Measurements from ENCODE around the gene ALS2. TPM values are rescaled to one million over a fixed set of nuclear protein-coding genes. Genes with fewer than 3 reads are reported as not detected.

ALS2 gene
- total RNA-seq, 1 experiment from 2014 or later: 47.5 TPM

DNA sequence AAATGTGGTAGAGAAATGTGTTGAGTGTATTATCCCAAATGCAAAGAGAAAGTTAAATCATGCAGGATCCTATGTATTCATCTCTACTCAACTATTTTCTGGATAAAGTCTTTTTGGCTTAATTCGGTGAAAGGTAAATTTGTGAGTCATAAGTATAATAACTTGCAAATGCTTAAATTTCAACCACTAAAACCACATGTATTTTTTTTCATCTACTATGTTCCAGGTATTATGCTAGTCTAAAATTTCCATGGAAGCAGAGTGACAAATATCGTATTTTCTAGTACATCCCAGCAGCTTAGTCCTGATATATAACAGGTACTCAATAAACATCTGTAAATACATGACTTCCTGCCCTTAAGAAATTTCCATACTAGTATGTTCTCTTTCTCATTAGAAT is 6.2 kb downstream of the ALS2 start:
- in situ Hi-C loops (cut with HindIII; ENCODE audit: low pct_unique_long_range_greater_than_20kb, low sequenced_read_pairs) (no loop called here), intact Hi-C loops (cut with micrococcal nuclease; ENCODE audit: unreplicated experiment) (no loop called here)
- H3K4me3 ChIP-seq (ENCODE audit: low read depth in 2 of 2, low read length in 2 of 2): no peak overlapping the region
- CTCF ChIA-PET: no interaction called here
- no TSS peak for BruUV-seq (replicated peaks)
- H3K27ac ChIP-seq (ENCODE audit: low read length): no peak overlapping the region
- TF ChIP-seq POLR2AphosphoS5 (IDR thresholded peaks at IDR 0.05; ENCODE audit: low read depth, low read length): no peak
- TF ChIP-seq, protein P1, sequence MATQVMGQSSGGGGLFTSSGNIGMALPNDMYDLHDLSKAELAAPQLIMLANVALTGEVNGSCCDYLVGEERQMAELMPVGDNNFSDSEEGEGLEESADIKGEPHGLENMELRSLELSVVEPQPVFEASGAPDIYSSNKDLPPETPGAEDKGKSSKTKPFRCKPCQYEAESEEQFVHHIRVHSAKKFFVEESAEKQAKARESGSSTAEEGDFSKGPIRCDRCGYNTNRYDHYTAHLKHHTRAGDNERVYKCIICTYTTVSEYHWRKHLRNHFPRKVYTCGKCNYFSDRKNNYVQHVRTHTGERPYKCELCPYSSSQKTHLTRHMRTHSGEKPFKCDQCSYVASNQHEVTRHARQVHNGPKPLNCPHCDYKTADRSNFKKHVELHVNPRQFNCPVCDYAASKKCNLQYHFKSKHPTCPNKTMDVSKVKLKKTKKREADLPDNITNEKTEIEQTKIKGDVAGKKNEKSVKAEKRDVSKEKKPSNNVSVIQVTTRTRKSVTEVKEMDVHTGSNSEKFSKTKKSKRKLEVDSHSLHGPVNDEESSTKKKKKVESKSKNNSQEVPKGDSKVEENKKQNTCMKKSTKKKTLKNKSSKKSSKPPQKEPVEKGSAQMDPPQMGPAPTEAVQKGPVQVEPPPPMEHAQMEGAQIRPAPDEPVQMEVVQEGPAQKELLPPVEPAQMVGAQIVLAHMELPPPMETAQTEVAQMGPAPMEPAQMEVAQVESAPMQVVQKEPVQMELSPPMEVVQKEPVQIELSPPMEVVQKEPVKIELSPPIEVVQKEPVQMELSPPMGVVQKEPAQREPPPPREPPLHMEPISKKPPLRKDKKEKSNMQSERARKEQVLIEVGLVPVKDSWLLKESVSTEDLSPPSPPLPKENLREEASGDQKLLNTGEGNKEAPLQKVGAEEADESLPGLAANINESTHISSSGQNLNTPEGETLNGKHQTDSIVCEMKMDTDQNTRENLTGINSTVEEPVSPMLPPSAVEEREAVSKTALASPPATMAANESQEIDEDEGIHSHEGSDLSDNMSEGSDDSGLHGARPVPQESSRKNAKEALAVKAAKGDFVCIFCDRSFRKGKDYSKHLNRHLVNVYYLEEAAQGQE (IDR thresholded peaks at IDR 0.05; ENCODE audit: insufficient read depth in 1 of 2, low read depth in 2 of 2, low read length in 1 of 2): no peak
- no peak for TF ChIP-seq SIN3A (IDR thresholded peaks at IDR 0.05; ENCODE audit: borderline replicate concordance, insufficient read depth, low read depth, low read length)
- TF ChIP-seq TCF7L2 (IDR thresholded peaks at IDR 0.05; ENCODE audit: low read depth, low read length): no peak
- TF ChIP-seq, protein P2, sequence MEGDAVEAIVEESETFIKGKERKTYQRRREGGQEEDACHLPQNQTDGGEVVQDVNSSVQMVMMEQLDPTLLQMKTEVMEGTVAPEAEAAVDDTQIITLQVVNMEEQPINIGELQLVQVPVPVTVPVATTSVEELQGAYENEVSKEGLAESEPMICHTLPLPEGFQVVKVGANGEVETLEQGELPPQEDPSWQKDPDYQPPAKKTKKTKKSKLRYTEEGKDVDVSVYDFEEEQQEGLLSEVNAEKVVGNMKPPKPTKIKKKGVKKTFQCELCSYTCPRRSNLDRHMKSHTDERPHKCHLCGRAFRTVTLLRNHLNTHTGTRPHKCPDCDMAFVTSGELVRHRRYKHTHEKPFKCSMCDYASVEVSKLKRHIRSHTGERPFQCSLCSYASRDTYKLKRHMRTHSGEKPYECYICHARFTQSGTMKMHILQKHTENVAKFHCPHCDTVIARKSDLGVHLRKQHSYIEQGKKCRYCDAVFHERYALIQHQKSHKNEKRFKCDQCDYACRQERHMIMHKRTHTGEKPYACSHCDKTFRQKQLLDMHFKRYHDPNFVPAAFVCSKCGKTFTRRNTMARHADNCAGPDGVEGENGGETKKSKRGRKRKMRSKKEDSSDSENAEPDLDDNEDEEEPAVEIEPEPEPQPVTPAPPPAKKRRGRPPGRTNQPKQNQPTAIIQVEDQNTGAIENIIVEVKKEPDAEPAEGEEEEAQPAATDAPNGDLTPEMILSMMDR (IDR thresholded peaks at IDR 0.05): no peak
- peaks cover 44% of the 10 kb centered on the region for H3K4me1 ChIP-seq (ENCODE audit: control insufficient read depth, insufficient read depth, low read length)
- no peaks in the 10 kb centered on the region for H3K27me3 ChIP-seq (ENCODE audit: control insufficient read depth, insufficient read depth, low read length)
- POLR2A ChIA-PET: no interaction called here
- H3K36me3 ChIP-seq (ENCODE audit: control insufficient read depth, insufficient read depth, low read length): no peaks in the 10 kb centered on the region; the same call in 1 of the 2 replicates
- DNase-seq (ENCODE audit: low read depth, low spot score): no peak
- H3K9me3 ChIP-seq (ENCODE audit: control insufficient read depth, insufficient read depth, low read depth, low read length): no peaks in the 10 kb centered on the region
- ATAC-seq: no peak

DNA sequence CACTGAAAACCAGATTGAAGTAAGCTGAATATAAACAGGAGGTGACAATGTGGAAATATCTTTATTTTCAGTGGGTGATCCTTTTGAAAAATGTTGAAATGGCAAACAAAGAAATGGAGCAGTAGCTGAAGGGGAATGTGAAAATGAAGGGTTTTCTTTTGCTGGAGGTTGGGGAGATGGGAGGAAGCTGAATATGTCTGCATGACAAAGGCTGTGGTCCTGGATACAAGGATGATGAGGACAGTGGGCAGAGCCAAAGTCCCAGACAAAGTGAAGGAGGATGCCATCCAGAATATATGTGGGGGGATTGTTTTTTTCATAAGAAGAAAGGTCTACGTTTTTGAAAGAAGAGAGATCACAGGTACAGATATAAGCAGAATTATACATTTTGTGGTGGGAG is 6.7 kb downstream of the ALS2 start:
- Histone ChIP-seq H3K27ac (ENCODE audit: low read length) (no peak overlapping the region), H3K4me3 (ENCODE audit: low read depth in 2 of 2, low read length in 2 of 2) (no peak overlapping the region), H3K27me3 (ENCODE audit: control insufficient read depth, insufficient read depth, low read length) (no peaks in the 10 kb centered on the region), H3K4me1 (ENCODE audit: control insufficient read depth, insufficient read depth, low read length) (peaks cover 47% of the 10 kb centered on the region), H3K36me3 (ENCODE audit: control insufficient read depth, insufficient read depth, low read length) (no peaks in the 10 kb centered on the region; the same call in 1 of the 2 replicates), H3K9me3 (ENCODE audit: control insufficient read depth, insufficient read depth, low read depth, low read length) (no peaks in the 10 kb centered on the region)
- intact Hi-C loops (cut with micrococcal nuclease; ENCODE audit: unreplicated experiment): no loop called here
- BruUV-seq (replicated peaks): no TSS peak
- no peak for ATAC-seq
- TF ChIP-seq SIN3A (IDR thresholded peaks at IDR 0.05; ENCODE audit: borderline replicate concordance, insufficient read depth, low read depth, low read length) (no peak), TCF7L2 (IDR thresholded peaks at IDR 0.05; ENCODE audit: low read depth, low read length) (no peak), POLR2AphosphoS5 (IDR thresholded peaks at IDR 0.05; ENCODE audit: low read depth, low read length) (no peak)
- TF ChIP-seq, protein P2 (IDR thresholded peaks at IDR 0.05): no peak
- TF ChIP-seq, protein P1 (IDR thresholded peaks at IDR 0.05; ENCODE audit: insufficient read depth in 1 of 2, low read depth in 2 of 2, low read length in 1 of 2): no peak
- no peak for DNase-seq (ENCODE audit: low read depth, low spot score)
- ChIA-PET POLR2A (no interaction called here), CTCF (no interaction called here)
- in situ Hi-C loops (cut with HindIII; ENCODE audit: low pct_unique_long_range_greater_than_20kb, low sequenced_read_pairs): no loop called here

Data from Panc1 (cell line).